ENCODE results near the gene METTL22.

DNA sequence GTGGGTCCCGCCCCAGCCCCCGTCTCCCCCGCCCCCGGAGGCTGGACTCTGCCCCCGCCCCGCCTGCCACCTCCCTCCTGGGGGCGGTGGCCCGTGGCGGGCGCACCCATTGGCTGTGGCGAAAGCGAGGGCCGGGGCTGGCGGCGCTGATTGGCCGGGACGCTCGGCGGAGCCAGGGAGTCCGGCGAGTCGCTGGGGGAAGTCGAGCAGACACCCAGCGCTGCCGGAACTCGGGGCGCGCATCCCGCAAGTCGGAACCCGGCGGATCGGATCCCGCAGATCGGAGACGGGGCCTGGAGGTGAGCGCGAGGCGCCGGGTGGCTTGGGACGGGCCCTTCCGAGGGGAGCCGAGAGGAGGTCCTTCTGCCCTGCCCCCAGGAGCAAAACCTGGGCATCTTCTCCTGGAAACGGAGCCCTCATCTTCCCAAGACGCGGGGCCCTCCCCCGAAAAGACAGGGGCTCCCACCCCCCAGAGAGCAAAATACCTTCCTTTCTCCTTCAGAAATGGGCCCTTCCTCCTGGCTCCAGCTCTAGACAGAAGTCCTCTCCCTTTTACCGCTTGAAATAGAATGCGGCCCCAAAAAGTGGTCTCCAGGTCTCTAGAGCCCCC, 53.0 kb downstream of the METTL22 start, which contains the start of gene ABAT:
- no peak for TF ChIP-seq POLR2A (IDR thresholded peaks at IDR 0.05; ENCODE audit: low read depth)
- no peak for TF ChIP-seq EP300 (IDR thresholded peaks at IDR 0.05)
